Body of pancreas (tissue), 4 donors: Measurements from ENCODE around the gene CYSLTR2.

Experiments
- CTCF ChIP-seq, 7 experiments: fragments of 450-650 bp in 4 of 7; fragments of 200-600 bp in 3 of 7; sonication (generic) in 3 of 7; IDR thresholded peaks; one replicate each; pipeline ENCODE4 v1.5.1; 2016 to 2019; ENCODE audit warnings: antibody characterized with exemption in 7 of 7
- POLR2A ChIP-seq, 3 donors: fragments of 450-650 bp; IDR thresholded peaks; one replicate each; pipeline ENCODE4 v1.6.1; 2016; ENCODE audit warnings: antibody characterized with exemption in 3 of 3, mild to moderate bottlenecking in 2 of 3

- TF ChIP-seq CTCF (IDR thresholded peaks at IDR 0.05): no peak
- TF ChIP-seq POLR2A (IDR thresholded peaks at IDR 0.05): no peak
These were observed 80.1 kb downstream of the CYSLTR2 start for GRCh38 chr13:48733739-48734335.
